HG03457 (cell line): ENCODE measurements around the gene CAD.

Source experiments
- ATAC-seq: cut with Tn5 transposase; IDR thresholded peaks from one replicate; pipeline ENCODE4 v1.9.1; 2021; ENCODE audit warnings: moderate number of reproducible peaks; ENCODE audit not compliant: unreplicated experiment

CAD gene

DNA sequence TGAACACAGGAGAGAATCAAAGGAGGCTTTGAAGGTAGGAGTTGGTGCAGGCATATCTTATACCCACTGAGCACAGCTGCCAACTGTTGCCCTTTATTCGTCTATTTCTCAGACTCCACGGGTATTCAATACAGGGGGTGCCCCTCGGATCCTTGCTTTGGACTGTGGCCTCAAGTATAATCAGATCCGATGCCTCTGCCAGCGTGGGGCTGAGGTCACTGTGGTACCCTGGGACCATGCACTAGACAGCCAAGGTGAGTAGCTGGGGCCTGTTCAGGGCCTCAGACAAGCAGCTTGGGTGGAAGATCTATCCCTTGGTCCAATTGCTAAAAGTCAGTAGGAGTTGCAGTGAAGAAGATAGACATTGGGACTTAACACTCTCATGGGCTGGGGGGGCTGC lies 5.2 kb downstream of the CAD start:
- no peak for ATAC-seq

DNA sequence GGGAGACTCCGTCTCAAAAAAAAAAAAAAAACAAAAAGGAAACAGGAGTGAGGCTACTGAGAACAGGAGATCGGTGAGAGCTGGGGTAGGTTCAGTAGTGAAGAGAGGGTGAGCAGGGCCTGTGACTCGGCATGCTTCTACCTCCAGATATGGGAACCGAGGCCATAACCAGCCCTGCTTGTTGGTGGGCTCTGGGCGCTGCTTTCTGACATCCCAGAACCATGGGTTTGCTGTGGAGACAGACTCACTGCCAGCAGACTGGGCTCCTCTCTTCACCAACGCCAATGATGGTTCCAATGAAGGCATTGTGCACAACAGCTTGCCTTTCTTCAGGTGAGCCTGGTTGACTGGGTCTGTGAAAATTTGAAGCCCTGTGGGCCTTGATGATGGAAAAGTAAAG lies 6.2 kb downstream of the CAD start:
- ATAC-seq = no peak

DNA sequence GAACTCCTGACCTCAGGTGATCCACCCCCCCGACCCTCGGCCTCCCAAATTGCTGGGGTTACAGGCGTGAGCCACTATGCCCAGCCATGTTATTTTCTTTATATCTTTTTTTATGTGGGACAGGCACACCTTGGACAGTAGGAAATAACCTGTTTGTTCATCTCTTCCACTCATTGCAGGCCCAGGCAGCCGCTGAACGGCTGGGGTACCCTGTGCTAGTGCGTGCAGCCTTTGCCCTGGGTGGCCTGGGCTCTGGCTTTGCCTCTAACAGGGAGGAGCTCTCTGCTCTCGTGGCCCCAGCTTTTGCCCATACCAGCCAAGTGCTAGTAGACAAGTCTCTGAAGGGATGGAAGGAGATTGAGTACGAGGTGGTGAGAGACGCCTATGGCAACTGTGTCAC lies 8.4 kb downstream of the CAD start:
- no peak for ATAC-seq

DNA sequence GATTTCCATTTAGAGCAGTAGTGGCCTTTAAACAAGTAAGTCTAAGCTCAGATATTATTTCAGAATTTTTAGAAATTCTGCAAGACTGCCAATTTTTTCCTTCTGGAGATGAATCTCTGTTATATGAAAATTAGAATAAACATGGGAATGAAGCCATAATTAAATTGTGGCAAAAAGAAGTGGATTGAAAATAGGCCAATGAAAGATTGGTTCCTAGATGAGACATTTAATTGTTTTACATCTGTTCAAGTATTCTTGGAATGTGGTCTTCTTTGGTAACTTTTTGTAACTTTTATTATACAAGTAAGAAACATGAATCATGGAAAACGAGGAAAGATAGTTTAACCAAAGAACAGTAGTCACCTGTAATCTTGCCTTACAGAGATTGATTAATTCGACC lies 10.3 kb downstream of the CAD start:
- ATAC-seq = no peak

DNA sequence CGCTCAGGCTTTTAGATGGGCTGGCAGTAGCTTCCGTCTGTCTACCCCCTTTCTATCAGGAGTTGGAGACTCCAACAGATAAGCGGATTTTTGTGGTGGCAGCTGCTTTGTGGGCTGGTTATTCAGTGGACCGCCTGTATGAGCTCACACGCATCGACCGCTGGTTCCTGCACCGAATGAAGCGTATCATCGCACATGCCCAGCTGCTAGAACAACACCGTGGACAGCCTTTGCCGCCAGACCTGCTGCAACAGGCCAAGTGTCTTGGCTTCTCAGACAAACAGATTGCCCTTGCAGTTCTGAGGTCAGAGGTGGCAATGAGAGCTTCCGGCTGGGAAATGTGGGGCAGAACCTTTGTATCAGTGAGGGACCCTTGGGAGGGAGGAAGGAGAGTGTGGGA lies 14.8 kb downstream of the CAD start:
- ATAC-seq = no peak

DNA sequence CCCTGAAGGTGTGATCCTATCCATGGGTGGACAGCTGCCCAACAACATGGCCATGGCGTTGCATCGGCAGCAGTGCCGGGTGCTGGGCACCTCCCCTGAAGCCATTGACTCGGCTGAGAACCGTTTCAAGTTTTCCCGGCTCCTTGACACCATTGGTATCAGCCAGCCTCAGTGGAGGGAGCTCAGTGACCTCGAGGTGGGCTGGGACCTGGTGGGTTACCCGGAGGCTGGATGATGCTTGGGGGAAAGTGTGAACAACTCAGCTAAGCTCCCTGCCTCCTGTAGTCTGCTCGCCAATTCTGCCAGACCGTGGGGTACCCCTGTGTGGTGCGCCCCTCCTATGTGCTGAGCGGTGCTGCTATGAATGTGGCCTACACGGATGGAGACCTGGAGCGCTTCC lies 16.2 kb downstream of the CAD start:
- no peak for ATAC-seq

DNA sequence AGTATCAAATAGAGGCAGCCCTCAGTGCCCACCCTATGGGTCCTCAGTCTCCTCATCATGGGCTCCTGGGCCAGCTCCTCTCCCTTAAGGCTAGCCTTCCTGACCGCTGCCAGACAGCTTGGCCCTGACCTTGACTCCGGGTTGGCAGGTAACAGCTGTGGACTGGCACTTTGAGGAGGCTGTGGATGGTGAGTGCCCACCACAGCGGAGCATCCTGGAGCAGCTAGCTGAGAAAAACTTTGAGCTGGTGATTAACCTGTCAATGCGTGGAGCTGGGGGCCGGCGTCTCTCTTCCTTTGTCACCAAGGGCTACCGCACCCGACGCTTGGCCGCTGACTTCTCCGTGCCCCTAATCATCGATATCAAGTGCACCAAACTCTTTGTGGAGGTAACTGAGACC lies 19.0 kb downstream of the CAD start:
- no peak for ATAC-seq

DNA sequence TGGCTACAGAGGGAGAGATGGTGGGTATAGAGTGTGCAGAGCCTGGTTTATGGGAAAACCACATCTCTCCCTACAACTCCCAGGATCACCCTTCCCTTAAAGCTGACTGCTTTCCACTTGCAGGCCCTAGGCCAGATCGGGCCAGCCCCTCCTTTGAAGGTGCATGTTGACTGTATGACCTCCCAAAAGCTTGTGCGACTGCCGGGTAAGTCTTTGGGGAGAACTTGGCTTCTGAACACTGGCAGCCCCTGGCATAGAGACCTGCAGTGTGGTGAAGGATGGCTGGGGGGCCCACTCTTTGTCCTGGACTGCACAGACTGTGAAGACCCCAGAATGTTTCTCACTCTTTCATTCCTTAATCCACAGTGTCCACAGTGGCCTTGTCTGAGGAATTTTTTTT lies 19.5 kb downstream of the CAD start:
- ATAC-seq = no peak

DNA sequence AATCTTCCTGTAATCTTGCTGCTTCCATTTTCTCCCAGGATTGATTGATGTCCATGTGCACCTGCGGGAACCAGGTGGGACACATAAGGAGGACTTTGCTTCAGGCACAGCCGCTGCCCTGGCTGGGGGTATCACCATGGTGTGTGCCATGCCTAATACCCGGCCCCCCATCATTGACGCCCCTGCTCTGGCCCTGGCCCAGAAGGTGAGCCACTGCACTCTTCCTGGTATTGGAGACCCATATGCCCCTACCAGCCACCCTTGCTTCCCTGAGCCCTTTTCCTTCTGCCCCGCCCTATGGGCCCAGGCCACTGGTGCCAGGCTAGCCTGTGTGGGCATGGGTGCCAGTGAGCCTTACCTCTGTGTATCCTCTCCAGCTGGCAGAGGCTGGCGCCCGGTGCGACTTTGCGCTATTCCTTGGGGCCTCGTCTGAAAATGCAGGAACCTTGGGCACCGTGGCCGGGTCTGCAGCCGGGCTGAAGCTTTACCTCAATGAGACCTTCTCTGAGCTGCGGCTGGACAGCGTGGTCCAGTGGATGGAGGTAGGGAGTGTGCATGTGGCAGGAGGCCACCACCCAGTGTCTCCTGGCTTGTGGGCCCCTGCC lies 20.3 kb downstream of the CAD start:
- ATAC-seq = no peak

DNA sequence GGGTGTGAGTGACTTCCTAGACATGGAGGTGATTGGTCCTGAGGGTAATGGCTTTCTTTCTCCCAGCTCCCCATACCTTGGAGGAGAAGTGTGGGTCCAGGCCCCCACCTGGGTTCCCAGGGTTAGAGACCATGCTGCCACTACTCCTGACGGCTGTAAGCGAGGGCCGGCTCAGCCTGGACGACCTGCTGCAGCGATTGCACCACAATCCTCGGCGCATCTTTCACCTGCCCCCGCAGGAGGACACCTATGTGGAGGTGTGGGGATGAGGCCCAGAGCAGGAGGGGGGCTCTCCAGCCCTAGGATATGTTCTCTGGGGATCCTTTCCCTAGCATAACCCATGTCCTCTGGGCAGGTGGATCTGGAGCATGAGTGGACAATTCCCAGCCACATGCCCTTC lies 21.8 kb downstream of the CAD start:
- ATAC-seq = no peak

DNA sequence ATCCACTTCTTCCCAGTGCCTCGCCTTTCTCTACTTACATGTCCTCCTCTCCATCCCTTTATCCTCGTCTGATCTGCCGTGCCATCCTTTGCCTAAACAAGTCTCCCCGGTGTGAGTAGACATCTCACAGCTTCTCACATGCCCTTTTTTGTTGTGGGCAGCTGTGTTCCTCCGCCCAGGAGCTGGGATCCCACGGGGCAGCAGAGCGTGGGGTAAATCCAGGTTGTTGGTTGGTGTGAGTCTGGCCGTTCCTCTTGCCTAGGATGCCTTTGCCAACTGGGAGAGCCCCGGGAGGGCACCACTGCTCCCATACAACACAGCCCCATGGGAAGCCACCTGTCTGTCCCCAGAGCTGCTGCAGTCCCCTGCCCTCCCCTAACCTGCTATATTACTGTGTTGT lies 23.2 kb downstream of the CAD start:
- no peak for ATAC-seq

DNA sequence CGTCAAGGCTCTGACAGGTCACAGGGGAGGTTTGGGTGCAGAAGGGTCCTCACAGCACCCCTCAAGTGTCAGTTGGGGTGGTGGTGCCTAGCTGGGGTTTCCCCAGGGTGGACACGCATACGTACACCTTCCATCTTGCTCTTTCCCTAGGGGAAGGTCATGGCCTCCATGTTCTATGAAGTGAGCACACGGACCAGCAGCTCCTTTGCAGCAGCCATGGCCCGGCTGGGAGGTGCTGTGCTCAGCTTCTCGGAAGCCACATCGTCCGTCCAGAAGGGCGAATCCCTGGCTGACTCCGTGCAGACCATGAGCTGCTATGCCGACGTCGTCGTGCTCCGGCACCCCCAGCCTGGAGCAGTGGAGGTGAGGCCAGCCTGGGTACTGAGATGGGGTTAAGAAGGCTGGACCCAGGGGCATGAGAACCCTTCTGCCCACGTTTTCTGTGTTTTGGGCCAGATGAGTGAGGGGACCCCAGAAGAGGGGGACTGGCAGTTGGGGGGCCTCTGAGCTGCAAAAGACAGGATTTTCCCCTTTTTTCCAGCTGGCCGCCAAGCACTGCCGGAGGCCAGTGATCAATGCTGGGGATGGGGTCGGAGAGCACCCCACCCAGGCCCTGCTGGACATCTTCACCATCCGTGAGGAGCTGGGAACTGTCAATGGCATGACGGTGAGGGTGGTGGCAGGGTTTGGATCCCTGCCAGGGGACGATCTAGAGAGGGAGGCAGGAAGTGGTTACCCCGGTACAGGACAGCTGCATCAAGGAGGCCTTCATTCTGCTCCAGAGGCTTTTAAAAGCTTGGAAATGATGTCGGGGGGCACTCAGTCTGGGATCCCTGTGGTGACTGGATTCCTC lies 24.8 kb downstream of the CAD start:
- no peak for ATAC-seq

DNA sequence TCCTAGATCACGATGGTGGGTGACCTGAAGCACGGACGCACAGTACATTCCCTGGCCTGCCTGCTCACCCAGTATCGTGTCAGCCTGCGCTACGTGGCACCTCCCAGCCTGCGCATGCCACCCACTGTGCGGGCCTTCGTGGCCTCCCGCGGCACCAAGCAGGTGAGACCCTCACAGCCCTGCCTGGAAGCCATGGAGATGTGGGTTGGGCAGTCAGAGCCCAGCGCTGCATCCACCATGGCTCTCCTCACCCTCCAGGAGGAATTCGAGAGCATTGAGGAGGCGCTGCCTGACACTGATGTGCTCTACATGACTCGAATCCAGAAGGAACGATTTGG lies 25.4 kb downstream of the CAD start:
- no peak for ATAC-seq

DNA sequence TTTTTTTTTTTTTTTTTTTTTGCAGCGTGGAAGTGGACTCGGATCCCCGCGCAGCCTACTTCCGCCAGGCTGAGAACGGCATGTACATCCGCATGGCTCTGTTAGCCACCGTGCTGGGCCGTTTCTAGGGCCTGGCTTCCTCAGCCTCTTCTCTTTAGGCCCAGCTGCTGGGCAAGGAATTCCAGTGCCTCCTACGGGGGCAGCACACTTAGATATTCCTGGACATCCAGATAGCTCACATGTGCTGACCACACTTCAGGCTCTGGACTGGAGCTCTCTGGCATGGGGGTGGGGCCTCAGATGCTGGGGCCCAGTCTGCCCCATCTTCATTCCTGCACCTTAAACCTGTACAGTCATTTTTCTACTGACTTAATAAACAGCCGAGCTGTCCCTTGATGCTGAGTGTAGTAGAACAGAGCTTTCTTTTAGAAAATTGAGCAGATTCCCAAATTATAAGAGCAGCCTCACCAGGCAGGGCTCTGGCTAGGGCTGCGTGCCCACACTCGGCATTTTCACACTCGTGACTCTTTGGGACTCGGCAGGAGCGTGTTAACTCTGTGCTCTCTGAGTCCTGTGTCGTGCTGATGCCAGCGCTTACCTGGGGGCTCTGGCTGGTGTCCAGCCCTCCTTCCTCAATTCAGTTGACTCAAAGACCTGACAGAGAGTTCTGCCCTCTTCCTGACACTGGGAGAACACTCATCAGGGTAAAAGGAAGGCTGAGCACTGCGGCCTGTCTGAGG lies 26.4 kb downstream of the CAD start:
- no peak for ATAC-seq

DNA sequence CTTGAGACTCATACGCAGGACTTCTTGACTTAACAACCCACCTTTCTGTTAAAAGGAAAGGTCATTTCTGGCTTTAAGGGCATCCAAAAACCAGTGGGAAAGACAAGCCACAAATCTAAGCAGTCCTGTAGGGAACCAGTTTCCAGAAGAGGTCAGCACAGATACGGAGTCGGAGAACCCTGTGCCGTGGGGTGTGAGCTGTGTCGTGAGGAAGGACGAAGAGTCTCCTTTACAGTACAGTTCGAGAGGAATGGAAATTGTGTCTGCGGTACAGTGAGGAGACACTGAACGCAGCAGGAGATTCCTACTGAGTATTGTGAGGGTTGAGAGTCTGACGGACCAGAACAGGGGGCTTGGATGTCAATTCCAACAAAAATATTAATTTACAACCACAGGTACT lies 27.9 kb downstream of the CAD start:
- ATAC-seq = no peak

DNA sequence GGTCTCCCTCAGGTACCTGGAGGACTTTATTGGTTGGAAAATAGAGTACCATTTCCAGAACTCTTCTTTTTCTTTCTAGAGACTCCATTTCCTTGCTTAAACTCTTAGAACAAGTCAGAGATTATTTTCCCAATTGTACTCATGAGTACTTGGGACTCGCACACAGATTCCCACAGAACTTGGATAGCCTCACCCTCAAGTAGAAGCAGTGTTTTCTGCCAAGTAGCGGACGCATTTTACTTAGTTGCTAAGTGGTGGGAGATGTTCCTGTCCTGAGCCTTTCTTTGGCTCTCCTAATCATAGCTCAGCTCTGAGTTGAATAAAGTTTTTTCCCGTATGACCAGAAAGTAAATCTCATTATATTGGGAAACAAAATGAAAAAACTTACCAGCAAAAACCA lies 28.5 kb downstream of the CAD start:
- no peak for ATAC-seq

DNA sequence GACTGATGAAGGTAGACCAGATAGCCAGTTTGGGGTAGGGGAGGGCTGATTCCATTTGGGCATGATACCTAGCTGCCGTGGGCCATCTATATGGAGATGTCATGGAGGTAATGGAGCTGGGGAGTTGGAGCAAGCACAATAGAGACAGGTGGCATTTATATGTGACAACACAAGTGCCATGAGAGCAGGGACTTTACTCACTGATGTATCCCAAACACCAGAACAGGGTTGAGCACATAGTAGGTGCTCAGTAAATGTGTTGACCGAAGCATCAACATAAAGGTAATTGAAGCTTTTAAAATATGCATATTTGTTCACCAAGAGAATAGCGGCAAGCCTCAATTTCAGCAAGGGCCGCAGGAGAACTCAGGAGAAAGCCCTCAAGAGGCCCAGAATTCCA lies 30.7 kb downstream of the CAD start:
- no peak for ATAC-seq

DNA sequence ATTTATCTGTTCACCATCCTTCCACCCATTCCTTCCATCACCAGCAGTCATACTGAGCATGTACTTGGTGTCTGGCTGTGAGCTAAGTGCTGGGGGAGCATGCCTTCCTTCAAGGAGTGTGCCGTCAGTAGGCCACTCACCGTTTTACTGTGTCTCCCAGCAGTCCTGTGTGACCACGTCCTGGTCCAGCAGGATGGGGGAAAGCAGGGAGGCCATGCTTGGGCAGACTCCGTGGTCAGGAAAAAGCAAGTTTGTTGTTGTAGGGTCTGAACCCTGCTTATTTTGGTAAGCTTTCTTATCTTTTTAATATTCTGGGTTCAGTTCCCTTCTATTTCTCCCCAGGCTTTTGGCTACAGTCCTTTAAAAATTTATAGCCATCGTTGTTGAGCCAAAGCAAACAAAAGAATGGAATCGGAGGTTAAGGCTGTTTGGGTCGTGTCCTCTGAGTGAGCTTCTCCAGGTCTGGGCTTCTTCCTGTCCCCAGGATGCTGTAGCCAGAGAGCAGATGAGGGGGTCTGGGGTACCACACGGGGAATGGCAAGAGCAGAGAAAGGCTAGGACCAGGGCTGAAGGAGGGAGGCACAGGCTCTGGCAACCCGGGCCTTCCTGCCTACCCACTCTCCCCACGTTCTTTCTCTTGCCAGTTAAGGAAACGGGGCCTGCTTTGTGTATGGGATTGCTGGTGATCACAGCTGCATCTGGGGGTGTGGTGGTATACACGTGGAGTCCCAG lies 32.2 kb downstream of the CAD start:
- no peak for ATAC-seq

DNA sequence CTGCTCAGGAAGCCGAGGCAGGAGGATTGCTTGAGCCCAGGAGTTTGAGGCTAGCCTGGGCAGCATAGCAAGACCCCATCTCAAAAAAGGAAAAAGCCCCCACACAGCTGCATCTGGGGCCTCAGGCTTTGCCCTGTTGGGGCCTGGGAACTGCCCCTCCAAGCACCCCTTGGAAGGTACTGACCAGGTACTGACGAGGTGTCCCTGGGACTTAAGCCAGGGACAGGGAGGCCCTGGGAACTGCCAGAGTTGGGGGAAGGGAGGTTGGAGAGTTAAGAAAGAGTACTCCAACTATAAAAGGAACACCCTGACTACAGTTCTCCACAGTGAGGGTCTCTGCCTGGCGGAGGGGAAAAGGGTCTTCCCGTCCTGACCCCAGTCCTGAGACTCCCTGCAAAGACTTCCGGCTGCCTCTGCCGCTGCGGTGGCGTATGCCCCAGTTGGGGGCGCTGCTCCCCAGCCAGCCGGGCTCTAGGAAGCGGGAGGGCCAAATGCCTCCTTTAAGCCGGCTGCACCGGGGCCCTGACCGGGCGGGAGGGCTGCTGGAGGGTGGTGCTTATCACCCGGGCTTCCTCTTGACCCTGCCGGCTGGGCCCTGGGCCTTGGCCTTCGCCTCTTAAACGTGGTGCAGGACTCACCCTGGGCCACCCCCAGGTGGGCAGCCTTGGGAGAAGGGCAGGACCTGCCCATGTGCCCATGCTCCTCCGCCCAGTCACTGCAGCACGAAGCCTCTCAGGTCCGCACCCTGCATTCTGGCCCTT lies 32.9 kb downstream of the CAD start:
- no peak for ATAC-seq

DNA sequence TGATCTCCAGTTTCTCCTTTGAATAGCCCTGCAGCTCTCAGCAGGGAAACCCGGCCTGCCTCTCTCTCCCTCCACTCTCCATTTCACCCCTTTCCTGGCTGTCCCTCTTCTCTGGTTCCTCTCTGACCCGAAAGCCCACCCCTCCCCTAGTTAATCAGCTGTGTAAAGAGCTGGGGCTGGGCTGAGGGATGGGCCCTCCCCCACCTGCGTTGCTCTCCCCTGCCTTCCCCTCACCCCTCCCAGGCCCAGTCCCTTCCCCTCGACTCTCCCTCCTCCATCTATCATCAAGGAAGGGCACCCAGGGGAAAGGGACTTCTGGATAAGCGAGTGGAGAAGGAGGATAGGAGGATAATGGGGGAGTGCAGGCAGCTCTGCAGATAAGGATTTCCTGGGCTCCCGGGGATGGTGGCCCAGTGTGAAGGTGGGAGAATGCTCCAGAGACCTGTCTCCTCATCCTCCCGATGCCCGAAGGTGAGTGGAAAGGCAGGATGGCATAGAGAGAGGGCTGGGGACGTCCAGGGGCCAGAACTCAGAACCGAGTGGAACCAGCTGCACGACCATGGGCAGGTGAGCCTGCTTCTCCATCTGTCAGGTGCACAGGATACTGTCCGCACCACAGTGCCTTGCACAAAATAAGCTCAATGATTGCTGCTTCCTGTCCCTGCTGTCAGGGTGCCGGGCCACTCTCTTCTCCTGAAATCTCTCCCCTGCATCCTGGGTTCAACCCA lies 33.6 kb downstream of the CAD start:
- no peak for ATAC-seq
